ENCODE data around the gene TSPAN9. TPM values are rescaled to one million over a fixed set of nuclear protein-coding genes. Genes with fewer than 3 reads are reported as not detected.
A peak's percentile ranks its signal among the peaks of the same experiment; 100 is the strongest.

TSPAN9 gene, protein sequence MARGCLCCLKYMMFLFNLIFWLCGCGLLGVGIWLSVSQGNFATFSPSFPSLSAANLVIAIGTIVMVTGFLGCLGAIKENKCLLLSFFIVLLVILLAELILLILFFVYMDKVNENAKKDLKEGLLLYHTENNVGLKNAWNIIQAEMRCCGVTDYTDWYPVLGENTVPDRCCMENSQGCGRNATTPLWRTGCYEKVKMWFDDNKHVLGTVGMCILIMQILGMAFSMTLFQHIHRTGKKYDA
- 20.5 and 21.6 TPM in 2 replicates for total RNA-seq

- DNase-seq (ENCODE audit: low read depth) = no peak
- peak within 1 kb of the TSS; percentile 73 for H3K4me3 ChIP-seq (ENCODE audit: low read depth, low read length)
- no peak for TF ChIP-seq CTCF (conservative IDR thresholded peaks at IDR 0.05; ENCODE audit: low read depth, low read length)
Observed at GRCh38 chr12:3076730-3077571, at the start of gene TSPAN9. TSS of gene TSPAN9 (plus strand) at chr12:3077379. CDS start at chr12:3201194, 123,815 bp downstream.

GRCh38 chr12:3028108-3028507, 49.1 kb upstream of the TSPAN9 start:
- TF ChIP-seq CTCF (conservative IDR thresholded peaks at IDR 0.05; ENCODE audit: low read depth, low read length) = no peak
- no peak for DNase-seq (ENCODE audit: low read depth)
- H3K4me3 ChIP-seq (ENCODE audit: low read depth, low read length) = no peak overlapping the region

GRCh38 chr12:3030821-3031429, 46.3 kb upstream of the TSPAN9 start:
- no peak for TF ChIP-seq CTCF (conservative IDR thresholded peaks at IDR 0.05; ENCODE audit: low read depth, low read length)
- no peak for DNase-seq (ENCODE audit: low read depth)
- H3K4me3 ChIP-seq (ENCODE audit: low read depth, low read length) = no peak overlapping the region

DNA sequence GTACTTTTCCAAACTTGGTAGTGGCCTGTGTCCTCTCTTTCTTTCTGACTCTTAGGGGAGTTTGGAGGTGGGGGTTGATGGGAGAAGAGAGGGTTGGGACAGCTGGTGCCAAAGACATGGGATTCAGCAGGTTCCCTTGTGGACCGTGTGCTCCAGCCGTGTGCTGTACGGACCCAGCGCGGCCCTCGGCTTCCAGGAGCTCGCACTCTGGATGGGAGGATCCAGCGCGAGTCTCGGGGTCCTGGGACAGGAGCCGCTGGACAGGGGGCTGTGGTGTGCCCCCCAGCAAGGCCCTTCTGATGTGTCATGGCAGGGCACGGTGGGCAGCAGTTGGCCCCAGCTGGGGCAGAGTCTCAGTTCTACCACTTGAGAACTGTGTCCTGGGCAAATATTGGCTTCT, 45.0 kb upstream of the TSPAN9 start:
- H3K4me3 ChIP-seq (ENCODE audit: low read depth, low read length) = no peak overlapping the region
- TF ChIP-seq CTCF (conservative IDR thresholded peaks at IDR 0.05; ENCODE audit: low read depth, low read length) = no peak
- DNase-seq (ENCODE audit: low read depth) = no peak

DNA sequence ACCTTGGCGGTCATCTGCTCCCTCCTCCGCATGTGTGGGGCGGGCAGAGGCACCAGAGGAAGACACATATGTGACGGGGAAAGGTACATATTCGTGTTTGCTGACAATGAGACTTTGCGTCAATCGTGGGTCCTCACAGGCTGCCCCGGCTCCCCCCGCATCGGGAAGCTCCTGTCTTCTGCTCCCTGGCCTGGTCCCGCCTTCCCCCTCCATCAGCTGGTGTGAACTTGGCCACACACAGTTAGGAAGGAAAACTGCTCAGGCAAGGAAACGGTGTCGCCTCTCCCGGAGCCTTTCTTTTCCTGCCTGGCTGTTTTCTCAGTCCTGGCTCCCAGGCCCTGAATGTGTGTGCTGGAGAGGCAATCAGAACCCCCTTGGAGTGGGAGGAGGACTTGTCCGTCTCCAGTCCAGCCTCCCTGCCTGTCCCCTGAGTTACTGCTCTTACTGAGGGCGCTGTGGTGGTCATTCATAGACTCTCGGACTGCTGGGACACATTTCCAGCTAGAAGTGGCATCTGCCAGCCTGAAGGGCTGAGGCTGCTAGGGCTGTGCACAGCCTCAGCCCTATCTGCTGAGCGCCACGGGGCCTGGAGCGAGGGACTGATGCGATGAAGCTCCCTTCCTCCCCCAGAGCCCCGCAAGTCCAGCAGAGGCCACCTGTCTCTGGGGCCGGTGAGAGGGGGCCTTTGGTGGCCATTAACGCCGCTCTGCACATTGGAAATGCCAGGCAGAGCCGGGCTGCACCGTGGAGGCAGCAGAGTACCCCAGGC, 44.2 kb upstream of the TSPAN9 start:
- DNase-seq (ENCODE audit: low read depth) = no peak
- H3K4me3 ChIP-seq (ENCODE audit: low read depth, low read length) = no peak overlapping the region
- no peak for TF ChIP-seq CTCF (conservative IDR thresholded peaks at IDR 0.05; ENCODE audit: low read depth, low read length)

DNA sequence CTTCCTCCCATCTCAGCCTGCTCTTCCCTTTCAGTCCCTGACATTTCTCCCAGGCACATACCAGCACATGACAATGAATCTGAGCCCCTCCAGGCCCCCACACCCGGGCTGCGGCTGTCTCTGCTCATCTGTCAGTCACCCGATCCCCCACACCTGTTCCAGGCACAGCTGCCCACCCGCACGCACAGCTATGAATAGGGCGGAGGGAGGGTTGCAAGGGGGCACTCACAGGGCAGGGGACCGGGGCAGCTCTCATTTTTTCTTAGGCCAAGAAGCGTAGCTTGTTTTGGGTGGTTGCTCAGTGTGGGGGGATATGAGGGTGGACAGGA, 43.7 kb upstream of the TSPAN9 start:
- no peak for TF ChIP-seq CTCF (conservative IDR thresholded peaks at IDR 0.05; ENCODE audit: low read depth, low read length)
- no peak overlapping the region for H3K4me3 ChIP-seq (ENCODE audit: low read depth, low read length)

More for the DNA sequence above, 43.7 kb upstream of the TSPAN9 start:
- DNase-seq (ENCODE audit: low read depth) = no peak
